Adrenal gland (tissue), 12 donors: ENCODE data around the gene CIRBP. TPM values are rescaled to one million over a fixed set of nuclear protein-coding genes. Genes with fewer than 3 reads are reported as not detected.

Experiments used
- DNase-seq, 7 donors: peaks; one replicate each; pipeline ENCODE4 v3.0.0-alpha.2; 2019 to 2020
- H3K27ac ChIP-seq, 5 donors: fragments of 200-600 bp; sonication (generic) in 4 of 5; 1 replicate in 3 of 5; 2 replicates in 2 of 5; pipeline versions ENCODE4 v1.5.1 to v1.8.0; 2016 to 2020; ENCODE audit warnings: mild to moderate bottlenecking in 1 of 5
- H3K27me3 ChIP-seq: fragments of 200-600 bp; 2 replicates; pipeline ENCODE4 v1.8.0; 2021
- H3K36me3 ChIP-seq, 2 donors: fragments of 200-600 bp; replicated peaks in 1 of 2; 1 replicate in 1 of 2; 2 replicates in 1 of 2; pipeline versions ENCODE4 v1.5.1 to v1.8.0; 2018 to 2022
- H3K4me1 ChIP-seq, 2 donors: fragments of 200-600 bp; replicated peaks in 1 of 2; 1 replicate in 1 of 2; 2 replicates in 1 of 2; pipeline versions ENCODE4 v1.5.1 to v1.8.0; 2018 to 2021
- H3K4me3 ChIP-seq, 4 donors: fragments of 200-600 bp; sonication (generic) in 3 of 4; one replicate each; pipeline ENCODE4 v1.5.1; 2016 to 2018
- H3K9me3 ChIP-seq, 3 donors: fragments of 200-600 bp; sonication (generic) in 1 of 3; replicated peaks in 1 of 3; 1 replicate in 2 of 3; 2 replicates in 1 of 3; pipeline versions ENCODE4 v1.5.1 to v1.8.0; 2016 to 2021
- CTCF ChIP-seq, 6 experiments: fragments of 450-650 bp in 4 of 6; fragments of 200-600 bp in 2 of 6; sonication (generic) in 1 of 6; IDR thresholded peaks; 1 replicate in 5 of 6; 2 replicates in 1 of 6; pipeline versions ENCODE4 v1.5.1 to v1.8.0; 2016 to 2021; ENCODE audit warnings: antibody characterized with exemption in 6 of 6, mild to moderate bottlenecking in 2 of 6, moderate library complexity in 1 of 6
- POLR2A ChIP-seq, 2 donors: fragments of 450-650 bp; IDR thresholded peaks; one replicate each; pipeline ENCODE4 v1.6.1; 2017; ENCODE audit warnings: antibody characterized with exemption in 2 of 2, mild to moderate bottlenecking in 2 of 2, moderate library complexity in 1 of 2
- WGBS, 4 donors: extraction: QIAGEN DNeasy Blood & Tissue Kit in 2 of 4; methylation state at CpG; one replicate each; pipeline versions ENCODE4 v1.1.5 to v1.1.7; 2013 to 2017; 5-methylcytosine and 5-hydroxymethylcytosine counted together
- intact Hi-C, 2 donors: fragments of 100-400 bp; cut with DNase I; formaldehyde crosslinking; loops; one replicate each; pipeline versions ENCODE4 v1.14.1 to v1.15.0; 2022 to 2023
- polyA plus RNA-seq, 3 donors: library from polyadenylated mRNA; stranded (reverse); fragments of 200-250 nt in 2 of 3; fragments of 350-450 nt in 1 of 3; fragmentation: Illumina TruSeq in 1 of 3; extraction: RNeasy Lipid Tissue Mini Kit (QIAGEN cat#74804) in 1 of 3; gene quantifications; one replicate each; pipeline ENCODE4 v1.2.3, GENCODE V29; 2013 to 2014
- total RNA-seq, 9 donors: library from RNA; depleted of rRNA in 4 of 9; stranded (reverse); fragments of >200 nt in 4 of 9; fragments of 120-200 nt in 1 of 9; fragmentation: NEBNext Ultra II Directional in 1 of 9; extraction: Animal tissue kit (Norgen Biotek cat#: 25700) in 1 of 9; gene quantifications; one replicate each; pipeline versions ENCODE4 v1.1.0 to v1.2.4, GENCODE V29; 2013 to 2023
- donor health status: healthy with polysubstance abuse.
- donor health status: Bipolar disorder and iron deficiency.
- donor health status: DM: yes; HTN: yes; CAD: no.
- donor health status: DM: no; HTN: no; CAD: no.
- donor health status: DM: no; HTN: no; CAD: no.
- donor health status: DM: yes; HTN: yes; CAD: no.

Gene CIRBP
- total and polyA plus RNA-seq, 12 donors, result 317 to 1,164 (median 685) TPM

GRCh38 chr19:1283207-1283916 lies 14.2 kb downstream of the CIRBP start:
- H3K9me3 ChIP-seq, result no peaks in the 10 kb centered on the region
- no peak overlapping the region for H3K27ac ChIP-seq
- intact Hi-C loops, result loop anchor here (10.0 kb wide), 2 partner anchors 101 to 231 kb away; partner anchors contain the start of genes ADAMTSL5 (in 1 of the 2) and NDUFS7 (in 1 of the 2)
- H3K36me3 ChIP-seq, result peaks cover 0 to 8% of the 10 kb centered on the region in 2 donors
- peaks cover 0 to 5% of the 10 kb centered on the region in 2 donors for H3K4me1 ChIP-seq
- 37 to 59% (median 44%) methylated on average over 6 to 29 of the region's 29 CpGs for WGBS, 4 donors
- TF ChIP-seq CTCF (IDR thresholded peaks at IDR 0.05) (no peak), POLR2A (IDR thresholded peaks at IDR 0.05) (no peak)
- DNase-seq, result no peak
- peaks cover 45% of the 10 kb centered on the region for H3K27me3 ChIP-seq
- no peak overlapping the region for H3K4me3 ChIP-seq

- intact Hi-C loops, result loop anchor here (10.0 kb wide), 2 partner anchors 101 to 231 kb away; partner anchors contain the start of genes ADAMTSL5 (in 1 of the 2) and NDUFS7 (in 1 of the 2)
- DNase-seq, result no peak
- H3K9me3 ChIP-seq, result no peaks in the 10 kb centered on the region
- 78 to 100% (median 85%) methylated on average over 1 to 12 of the region's 12 CpGs for WGBS, 4 donors
- H3K4me1 ChIP-seq, result peaks cover 0 to 5% of the 10 kb centered on the region in 2 donors
- TF ChIP-seq POLR2A (IDR thresholded peaks at IDR 0.05) (no peak), CTCF (IDR thresholded peaks at IDR 0.05) (no peak)
- H3K36me3 ChIP-seq, result peaks cover 0 to 6% of the 10 kb centered on the region in 2 donors
- H3K4me3 ChIP-seq, result no peak overlapping the region
- H3K27ac ChIP-seq, result no peak overlapping the region
- peaks cover 50% of the 10 kb centered on the region for H3K27me3 ChIP-seq
Observed at GRCh38 chr19:1283917-1284292, 14.8 kb downstream of the CIRBP start.

- TF ChIP-seq CTCF (IDR thresholded peaks at IDR 0.05) (no peak), POLR2A (IDR thresholded peaks at IDR 0.05) (no peak)
- 76 to 79% (median 78%) methylated on average over 19 to 20 of the region's 20 CpGs for WGBS, 4 donors
- no peak for DNase-seq
- H3K27ac ChIP-seq, result no peak overlapping the region
- no peaks in the 10 kb centered on the region for H3K9me3 ChIP-seq
- H3K36me3 ChIP-seq, result peaks cover 0 to under 1% of the 10 kb centered on the region in 2 donors
- peaks cover 51% of the 10 kb centered on the region for H3K27me3 ChIP-seq
- H3K4me3 ChIP-seq, result no peak overlapping the region
- intact Hi-C loops, result loop anchor here (10.0 kb wide), 2 partner anchors 100 to 230 kb away; partner anchors contain the start of genes ADAMTSL5 (in 1 of the 2) and NDUFS7 (in 1 of the 2)
- peaks cover 0 to 5% of the 10 kb centered on the region in 2 donors for H3K4me1 ChIP-seq
Observed at GRCh38 chr19:1284293-1284978, 15.3 kb downstream of the CIRBP start.
